HuH-7 (cell line): ENCODE measurements around the gene ZNF512B.
"Not testable (repeated sequence)": the region's sequence is repeated elsewhere in the genome, so short reads cannot be mapped to it uniquely, and the experiment has no call there.

ENCODE experiments used
- DNase-seq: peaks from one replicate; pipeline ENCODE4 v3.0.0; 2011; ENCODE audit warnings: low spot score

Gene ZNF512B

GRCh38 chr20:63932606-63933160 lies 37.0 kb downstream of the ZNF512B start:
- no peak for DNase-seq

- DNase-seq = no peak
Measured at GRCh38 chr20:63931735-63932134, 38.0 kb downstream of the ZNF512B start.

DNA sequence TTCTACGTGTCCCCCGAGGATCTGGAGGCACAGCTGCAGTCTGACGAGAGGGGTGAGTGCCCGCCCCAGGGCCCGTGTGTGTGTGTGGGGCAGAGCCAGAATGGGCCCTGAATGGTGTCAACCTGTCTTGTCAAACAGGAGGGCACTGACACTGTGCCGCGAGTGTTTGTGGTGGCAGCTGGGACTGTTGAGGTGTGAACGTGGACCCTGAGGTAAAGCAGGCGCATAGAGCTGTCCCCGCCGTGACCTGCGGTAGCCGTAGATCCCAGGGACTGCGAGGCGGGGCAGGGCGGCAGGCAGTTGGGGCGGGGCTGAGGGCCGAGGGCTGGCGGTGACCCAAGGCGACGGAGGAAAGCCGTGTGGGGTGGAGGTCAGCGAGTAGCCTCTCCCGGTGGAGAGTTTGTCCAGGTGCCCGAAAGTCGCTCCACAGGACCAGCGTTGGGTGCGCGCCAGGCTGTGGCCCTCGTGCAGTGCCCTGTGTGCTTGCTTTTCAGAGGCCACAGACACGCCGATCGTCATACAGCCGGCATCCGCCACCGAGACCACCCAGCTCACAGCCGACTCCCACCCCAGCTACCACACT lies 38.7 kb downstream of the ZNF512B start:
- DNase-seq = no peak

DNA sequence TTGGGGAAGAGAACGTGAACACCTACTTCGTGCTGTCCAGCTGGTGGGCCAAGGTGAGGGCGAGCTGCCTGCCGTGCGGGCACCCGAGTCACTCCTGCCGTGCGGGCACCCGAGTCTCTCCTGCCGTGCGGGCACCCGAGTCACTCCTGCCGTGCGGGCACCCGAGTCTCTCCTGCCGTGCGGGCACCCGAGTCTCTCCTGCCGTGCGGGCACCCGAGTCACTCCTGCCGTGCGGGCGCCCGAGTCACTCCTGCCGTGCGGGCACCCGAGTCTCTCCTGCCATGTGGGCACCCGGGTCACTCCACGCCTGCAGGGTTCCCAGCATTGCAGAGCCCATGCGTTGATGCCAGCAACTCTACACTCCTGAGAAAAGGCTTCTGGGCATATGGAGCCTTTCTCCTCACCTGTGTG lies 40.3 kb downstream of the ZNF512B start:
- DNase-seq = not testable (repeated sequence)

GRCh38 chr20:63929071-63929470 lies 40.7 kb downstream of the ZNF512B start:
- no peak for DNase-seq

DNA sequence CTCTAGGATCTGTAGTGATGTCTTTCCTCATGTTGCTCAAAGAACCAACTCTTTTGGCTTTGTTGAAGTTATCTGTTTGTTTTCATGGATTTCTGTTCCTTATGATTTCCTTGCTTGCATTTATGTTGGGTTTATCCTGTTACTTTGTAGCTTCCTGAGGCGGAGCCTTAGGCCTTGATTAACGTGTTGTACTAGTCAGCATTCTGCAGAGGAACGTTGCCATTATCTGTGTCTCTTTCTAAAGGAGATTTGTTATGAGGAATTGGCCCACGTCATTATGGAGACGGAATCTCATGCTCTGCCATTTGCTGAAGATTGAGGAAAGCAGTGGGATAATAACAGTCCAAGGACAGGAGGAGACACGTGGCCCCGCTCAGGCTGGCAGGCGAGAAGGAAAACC lies 43.4 kb downstream of the ZNF512B start:
- no peak for DNase-seq

DNA sequence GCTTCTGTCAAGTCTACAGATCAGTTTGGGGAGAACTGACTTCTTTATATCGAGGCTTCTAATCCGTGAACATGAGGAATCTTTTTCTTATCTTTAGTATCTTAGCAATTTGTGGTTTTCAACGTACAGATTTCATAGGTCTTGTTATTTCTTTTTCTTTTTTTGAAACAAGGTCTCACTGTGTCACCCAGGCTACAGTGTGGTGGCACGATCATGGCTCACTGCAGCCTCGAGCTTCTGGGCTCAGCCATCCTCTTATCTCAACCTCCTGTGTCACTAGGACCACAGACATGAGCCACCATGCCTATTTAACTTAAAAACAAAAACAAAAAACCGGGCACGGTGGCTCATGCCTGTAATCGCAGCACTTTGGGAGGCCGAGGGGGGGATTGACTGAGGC lies 45.5 kb downstream of the ZNF512B start:
- DNase-seq = no peak

DNA sequence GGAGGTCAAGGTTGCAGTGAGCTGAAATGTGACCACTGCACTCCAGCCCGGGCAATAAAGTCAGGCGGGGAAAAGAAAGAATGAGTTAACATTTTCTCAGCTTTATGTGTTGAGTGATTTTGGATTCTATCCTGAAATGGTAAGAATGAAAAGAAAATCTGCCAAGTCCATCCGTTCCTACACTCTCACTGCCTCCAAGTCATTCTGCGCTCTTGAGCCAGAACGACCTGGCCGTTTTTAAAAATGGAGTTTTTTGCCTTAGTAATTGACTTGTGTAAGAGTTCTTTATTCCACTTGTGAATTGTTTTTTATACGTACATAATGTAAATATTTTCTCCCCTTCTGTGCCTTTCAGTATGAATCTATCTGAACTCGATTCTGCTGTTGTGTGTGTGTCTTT lies 46.1 kb downstream of the ZNF512B start:
- DNase-seq = no peak

DNA sequence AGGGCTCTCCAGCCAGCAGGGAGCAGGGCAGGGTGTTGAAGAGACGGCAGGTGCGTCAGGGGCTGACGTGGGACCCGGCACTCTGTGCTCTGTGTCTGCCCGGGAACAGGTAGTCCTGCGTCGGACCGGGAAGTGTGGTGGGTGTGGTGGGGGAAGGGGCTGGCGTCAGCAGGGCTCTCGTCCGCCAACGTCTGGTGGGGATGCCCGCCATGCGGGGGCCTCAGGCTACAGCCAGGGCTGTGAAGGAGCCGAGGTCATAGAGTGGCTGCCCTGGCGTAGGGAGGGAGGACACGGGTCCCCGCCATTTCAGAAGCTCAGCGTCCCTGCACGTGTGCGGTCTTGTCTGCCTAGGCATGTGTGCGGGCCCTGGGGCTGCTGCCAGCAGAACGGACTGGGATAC lies 49.5 kb downstream of the ZNF512B start:
- DNase-seq = no peak

DNA sequence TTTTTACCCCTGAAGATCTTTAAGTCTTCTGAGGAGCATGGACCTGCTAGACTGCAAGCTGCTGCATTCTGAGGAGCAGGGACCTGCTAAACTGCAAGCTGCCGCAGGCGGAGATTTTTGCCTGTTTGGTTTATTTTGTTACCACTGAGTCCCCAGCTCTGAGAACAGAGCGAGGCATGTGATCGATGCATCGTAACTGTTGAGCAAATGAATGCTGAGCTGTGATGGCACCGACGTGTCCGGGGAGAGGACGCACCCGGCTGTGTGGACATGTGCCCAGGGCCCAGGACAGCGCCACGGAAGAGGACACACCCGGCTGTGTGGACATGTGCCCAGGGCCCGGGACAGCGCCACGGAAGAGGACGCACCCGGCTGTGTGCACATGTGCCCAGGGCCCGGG lies 50.6 kb downstream of the ZNF512B start:
- no peak for DNase-seq

- no peak for DNase-seq
Measured at GRCh38 chr20:63917811-63918210, 51.9 kb downstream of the ZNF512B start.

GRCh38 chr20:63916371-63916939 lies 53.3 kb downstream of the ZNF512B start:
- DNase-seq = not testable (repeated sequence)

DNA sequence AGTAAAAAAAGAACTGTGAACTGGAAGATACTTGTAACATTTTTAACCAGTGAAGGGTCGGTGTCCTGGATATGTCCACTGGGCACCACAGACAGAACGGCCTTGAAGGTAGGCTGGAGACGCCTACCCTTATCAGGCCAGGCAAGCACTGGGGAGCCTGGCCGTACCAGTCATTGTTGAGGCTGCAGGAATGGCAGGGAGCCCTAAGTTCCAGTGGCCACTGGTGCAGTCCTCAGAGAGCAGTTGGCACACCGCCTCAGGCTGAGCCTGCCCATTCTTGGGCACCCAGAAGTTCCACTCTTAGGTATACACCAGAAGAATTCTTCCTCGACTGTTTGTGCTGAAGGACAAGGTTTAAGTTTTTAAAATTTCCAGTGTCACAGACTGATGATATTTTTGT lies 54.3 kb downstream of the ZNF512B start:
- DNase-seq = no peak

DNA sequence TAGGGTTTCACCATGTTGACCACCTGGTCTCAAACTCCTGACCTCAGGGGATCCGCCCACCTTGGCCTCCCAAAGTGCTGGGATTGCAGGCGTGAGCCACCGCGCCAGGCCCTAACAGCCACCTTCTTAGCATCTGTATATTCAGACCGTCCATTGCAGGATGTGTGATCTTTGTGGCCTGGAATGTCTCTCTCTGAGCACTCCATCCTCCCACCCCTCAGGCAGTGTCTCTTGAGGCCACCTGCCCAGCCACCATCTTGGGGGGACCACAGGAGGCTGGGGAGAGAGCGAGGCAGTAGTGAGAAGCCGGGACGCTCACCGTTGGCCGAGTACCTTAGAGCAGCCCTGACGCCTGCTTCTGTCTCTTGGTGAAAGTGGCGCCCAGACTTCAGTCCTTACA lies 56.0 kb downstream of the ZNF512B start:
- no peak for DNase-seq

DNA sequence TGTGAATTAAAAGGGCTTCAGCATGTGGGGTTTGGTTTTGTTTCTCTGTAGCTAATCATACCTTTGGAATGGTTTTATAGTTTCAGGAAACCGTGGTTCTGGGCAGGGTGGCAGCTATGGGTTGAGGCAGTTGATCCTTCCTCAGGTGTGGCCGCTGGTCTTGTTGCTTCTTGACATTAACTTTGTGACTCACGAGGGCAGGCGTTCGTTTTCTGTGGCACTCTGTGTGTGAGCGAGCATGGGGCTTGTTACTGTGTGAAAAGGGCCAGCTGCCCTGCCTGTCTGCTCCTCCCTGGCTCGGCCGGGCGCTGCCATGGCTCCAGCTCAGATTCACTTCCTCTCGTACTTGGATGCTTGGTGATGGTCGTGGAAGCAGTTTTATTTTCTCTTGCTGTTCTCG lies 58.6 kb downstream of the ZNF512B start:
- no peak for DNase-seq

- DNase-seq = no peak
Measured at GRCh38 chr20:63908008-63908682, 61.6 kb downstream of the ZNF512B start.
